Measurements from ENCODE around the gene PPA1. TPM values are rescaled to one million over a fixed set of nuclear protein-coding genes. Genes with fewer than 3 reads are reported as not detected.

Gene PPA1
- total and polyA plus RNA-seq, 2 of the 4 experiments (the other 2 are of a cell fraction): 78.6 to 102 TPM

DNA sequence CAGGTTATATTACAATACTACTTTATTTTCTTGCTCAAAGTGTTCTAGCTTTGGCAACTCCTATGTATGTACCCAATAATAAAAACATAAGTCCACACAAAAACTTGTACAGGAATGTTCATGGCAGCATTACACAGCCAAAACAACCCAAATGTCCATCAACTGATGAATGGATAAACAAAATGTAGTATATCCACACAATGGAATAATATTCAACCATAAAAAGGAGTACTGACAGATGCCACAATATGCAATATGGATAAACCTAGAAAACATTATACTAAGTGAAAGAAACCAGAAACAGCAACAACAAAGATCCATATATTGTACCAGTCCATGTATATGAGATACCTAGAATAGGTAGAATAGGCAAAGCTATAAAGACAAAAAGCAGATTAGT lies 21.0 kb downstream of the PPA1 start:
- Histone ChIP-seq H3K9me1 (ENCODE audit: insufficient read depth, low read length) (0 out of 2 replicates have a peak, but pooled peaks cover 4% of the 10 kb centered on the region), H3K27me3 (ENCODE audit: control insufficient read depth, insufficient read depth, low read length) (no peaks in the 10 kb centered on the region), H3K23ac (ENCODE audit: low read depth, low read length) (no peak overlapping the region), H3K27ac (ENCODE audit: insufficient read depth, low read length) (no peak overlapping the region), H3K18ac (ENCODE audit: low read depth, low read length) (no peak overlapping the region), H3K36me3 (ENCODE audit: control insufficient read depth, insufficient read depth, low read length) (peaks cover 36% of the 10 kb centered on the region), H4K20me1 (ENCODE audit: insufficient read depth, low read length) (no peaks in the 10 kb centered on the region), H2AK5ac (ENCODE audit: low read depth, low read length) (no peak overlapping the region), H3K79me1 (ENCODE audit: low read depth in 1 of 2, low read length in 2 of 2) (peaks cover 6 to 23% of the 10 kb centered on the region in 2 experiments; a peak in 3 of 4 replicates), H2AK9ac (replicated peaks; ENCODE audit: low read depth, low read length, poor library complexity) (no peak overlapping the region), H3K9me3 (ENCODE audit: control insufficient read depth, insufficient read depth, low read length) (no peaks in the 10 kb centered on the region), H4K5ac (ENCODE audit: low read depth, low read length) (no peak overlapping the region), H4K91ac (ENCODE audit: insufficient read depth, low read depth, low read length) (no peak overlapping the region), H4K8ac (ENCODE audit: low read depth in 2 of 2, low read length in 2 of 2) (no peak overlapping the region), H3K9ac (ENCODE audit: low read depth, low read length) (no peak overlapping the region), H3K56ac (ENCODE audit: extremely low read depth, insufficient read depth, low read length) (no peak overlapping the region), H2BK5ac (ENCODE audit: low read depth, low read length, poor library complexity, severe bottlenecking) (no peak overlapping the region), H3K14ac (replicated peaks; ENCODE audit: low read depth, low read length) (no peak overlapping the region), H2AFZ (replicated peaks; ENCODE audit: low read length, poor library complexity) (no peak overlapping the region), H3K4ac (ENCODE audit: low read depth, low read length) (no peak overlapping the region), H3K4me3 (ENCODE audit: insufficient read depth, low read depth, low read length) (no peak overlapping the region), H3K4me1 (ENCODE audit: control insufficient read depth, insufficient read depth, low read length) (no peaks in the 10 kb centered on the region), H3K4me2 (ENCODE audit: low read depth, low read length) (no peak overlapping the region), H2BK15ac (ENCODE audit: low read depth, low read length) (no peak overlapping the region), H2BK120ac (ENCODE audit: low read depth, low read length) (no peak overlapping the region), H2BK20ac (ENCODE audit: low read depth, low read length) (no peak overlapping the region)
- ChIA-PET CTCF (interaction anchor here (0.7 kb wide), 1 partner anchor 53 kb away, joined by 8 read pairs; no protein-coding TSS in a partner anchor), POLR2A (ENCODE audit: unreplicated experiment) (no interaction called here)
- BruUV-seq (replicated peaks): no TSS peak
- dilution Hi-C loops (cut with HindIII; ENCODE audit: low sequenced_read_pairs, unreplicated experiment): no loop called here
- DNase-seq: no peak
- in situ Hi-C loops (cut with MboI; ENCODE audit: low sequenced_read_pairs): loop anchor here (10.0 kb wide), 1 partner anchor 313 kb away; no protein-coding TSS in a partner anchor
- TF ChIP-seq, protein P1, sequence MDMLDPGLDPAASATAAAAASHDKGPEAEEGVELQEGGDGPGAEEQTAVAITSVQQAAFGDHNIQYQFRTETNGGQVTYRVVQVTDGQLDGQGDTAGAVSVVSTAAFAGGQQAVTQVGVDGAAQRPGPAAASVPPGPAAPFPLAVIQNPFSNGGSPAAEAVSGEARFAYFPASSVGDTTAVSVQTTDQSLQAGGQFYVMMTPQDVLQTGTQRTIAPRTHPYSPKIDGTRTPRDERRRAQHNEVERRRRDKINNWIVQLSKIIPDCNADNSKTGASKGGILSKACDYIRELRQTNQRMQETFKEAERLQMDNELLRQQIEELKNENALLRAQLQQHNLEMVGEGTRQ (IDR thresholded peaks at IDR 0.05; ENCODE audit: low read depth, low read length): no peak
- TF ChIP-seq BHLHE40 (IDR thresholded peaks at IDR 0.05; ENCODE audit: low read depth, low read length) (no peak), MXI1 (IDR thresholded peaks at IDR 0.05; ENCODE audit: borderline replicate concordance, low read depth, low read length) (no peak), ELK1 (IDR thresholded peaks at IDR 0.05; ENCODE audit: borderline replicate concordance, low read depth, low read length) (no peak), CHD1 (IDR thresholded peaks at IDR 0.05; ENCODE audit: low read depth, low read length) (no peak), RFX5 (IDR thresholded peaks at IDR 0.05; ENCODE audit: low read depth, low read length) (no peak), RAD21 (IDR thresholded peaks at IDR 0.05; ENCODE audit: low read length) (no peak), MAFK (IDR thresholded peaks at IDR 0.05; ENCODE audit: low read depth, low read length) (no peak), CEBPB (IDR thresholded peaks at IDR 0.05; ENCODE audit: low read depth, low read length) (no peak), FOS (IDR thresholded peaks at IDR 0.05; ENCODE audit: low read depth, low read length) (no peak), NFE2L2 (IDR thresholded peaks at IDR 0.05; ENCODE audit: low read depth, low read length) (no peak), RCOR1 (IDR thresholded peaks at IDR 0.05; ENCODE audit: insufficient replicate concordance, low read length) (no peak), MAZ (IDR thresholded peaks at IDR 0.05; ENCODE audit: borderline replicate concordance, low read depth, low read length) (no peak), SMC3 (IDR thresholded peaks at IDR 0.05; ENCODE audit: low read depth, low read length) (no peak), POLR2A (IDR thresholded peaks at IDR 0.05; ENCODE audit: low read depth, low read length) (no peak)
- TF ChIP-seq, protein P2, sequence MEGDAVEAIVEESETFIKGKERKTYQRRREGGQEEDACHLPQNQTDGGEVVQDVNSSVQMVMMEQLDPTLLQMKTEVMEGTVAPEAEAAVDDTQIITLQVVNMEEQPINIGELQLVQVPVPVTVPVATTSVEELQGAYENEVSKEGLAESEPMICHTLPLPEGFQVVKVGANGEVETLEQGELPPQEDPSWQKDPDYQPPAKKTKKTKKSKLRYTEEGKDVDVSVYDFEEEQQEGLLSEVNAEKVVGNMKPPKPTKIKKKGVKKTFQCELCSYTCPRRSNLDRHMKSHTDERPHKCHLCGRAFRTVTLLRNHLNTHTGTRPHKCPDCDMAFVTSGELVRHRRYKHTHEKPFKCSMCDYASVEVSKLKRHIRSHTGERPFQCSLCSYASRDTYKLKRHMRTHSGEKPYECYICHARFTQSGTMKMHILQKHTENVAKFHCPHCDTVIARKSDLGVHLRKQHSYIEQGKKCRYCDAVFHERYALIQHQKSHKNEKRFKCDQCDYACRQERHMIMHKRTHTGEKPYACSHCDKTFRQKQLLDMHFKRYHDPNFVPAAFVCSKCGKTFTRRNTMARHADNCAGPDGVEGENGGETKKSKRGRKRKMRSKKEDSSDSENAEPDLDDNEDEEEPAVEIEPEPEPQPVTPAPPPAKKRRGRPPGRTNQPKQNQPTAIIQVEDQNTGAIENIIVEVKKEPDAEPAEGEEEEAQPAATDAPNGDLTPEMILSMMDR (conservative IDR thresholded peaks at IDR 0.05; ENCODE audit: low read depth, low read length): no peak
- ATAC-seq (ENCODE audit: low read depth): no peak
- intact Hi-C loops (cut with micrococcal nuclease): no loop called here

All from IMR-90 (cell line).